Left lobe of liver (tissue), 2 donors: Measurements from ENCODE around the gene DNAJC12. TPM values are rescaled to one million over a fixed set of nuclear protein-coding genes. Genes with fewer than 3 reads are reported as not detected.
"Not testable (repeated sequence)": the region's sequence is repeated elsewhere in the genome, so short reads cannot be mapped to it uniquely, and the experiment has no call there.

Experiments
- ATAC-seq: fragments of 200-7000 bp; cut with Tn5 transposase; one replicate; pipeline ENCODE4 v1.9.1; 2020; ENCODE audit warnings: mild to moderate bottlenecking, moderate library complexity
- DNase-seq: peaks from one replicate; pipeline ENCODE4 v3.0.0-alpha.2; 2020; ENCODE audit warnings: low spot score
- total RNA-seq: library from RNA; stranded (reverse); gene quantifications from one replicate; pipeline ENCODE4 v1.2.1, GENCODE V29; 2021
- donor health status: DM: no; HTN: no; CAD: no; lungs with moderate emphysema.
- donor health status: DM: no; HTN: yes; CAD: no.

DNAJC12 gene
- total RNA-seq, 1 donor from 2014 or later, result 14.3 TPM

DNA sequence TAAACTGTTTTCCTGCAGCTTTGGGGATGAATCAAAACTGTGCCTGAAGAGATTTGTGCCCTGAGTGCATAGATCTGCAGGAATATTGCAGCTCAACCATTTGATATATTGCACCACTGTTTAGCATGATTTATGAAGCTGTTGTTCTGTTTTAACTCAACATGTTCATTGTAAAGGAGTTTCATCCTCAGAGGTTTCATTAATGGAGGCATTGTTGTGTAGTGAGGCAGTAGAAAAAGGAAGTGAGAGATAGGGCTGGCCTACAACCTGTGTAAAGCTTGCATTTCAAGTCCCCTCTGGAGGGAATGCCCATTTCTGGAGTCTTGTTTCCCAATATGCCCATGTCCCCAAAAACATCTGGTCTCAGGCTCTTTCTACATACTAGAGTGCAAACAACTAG, 67.5 kb downstream of the DNAJC12 start:
- DNase-seq (no peak), ATAC-seq (no peak)

DNA sequence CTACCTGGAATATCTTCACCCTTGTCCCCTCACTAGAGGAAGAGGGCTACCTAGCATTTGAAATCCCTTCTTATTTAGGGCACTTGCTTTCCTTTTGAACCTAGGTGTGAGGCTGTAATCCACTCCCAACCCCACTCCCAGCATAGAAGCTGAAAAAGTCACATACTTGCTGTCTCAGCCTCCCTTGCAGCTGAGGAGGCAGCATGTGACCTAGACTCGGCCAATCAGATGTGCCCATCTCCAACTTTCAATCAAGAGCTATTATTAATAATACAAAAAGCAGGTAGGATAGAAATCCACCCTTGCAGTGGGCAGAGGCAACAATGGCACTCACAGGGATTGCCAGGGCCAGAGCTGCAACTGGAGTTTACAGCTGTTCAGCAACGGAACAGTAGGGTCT, 70.7 kb downstream of the DNAJC12 start:
- DNase-seq, result no peak
- ATAC-seq, result no peak

DNA sequence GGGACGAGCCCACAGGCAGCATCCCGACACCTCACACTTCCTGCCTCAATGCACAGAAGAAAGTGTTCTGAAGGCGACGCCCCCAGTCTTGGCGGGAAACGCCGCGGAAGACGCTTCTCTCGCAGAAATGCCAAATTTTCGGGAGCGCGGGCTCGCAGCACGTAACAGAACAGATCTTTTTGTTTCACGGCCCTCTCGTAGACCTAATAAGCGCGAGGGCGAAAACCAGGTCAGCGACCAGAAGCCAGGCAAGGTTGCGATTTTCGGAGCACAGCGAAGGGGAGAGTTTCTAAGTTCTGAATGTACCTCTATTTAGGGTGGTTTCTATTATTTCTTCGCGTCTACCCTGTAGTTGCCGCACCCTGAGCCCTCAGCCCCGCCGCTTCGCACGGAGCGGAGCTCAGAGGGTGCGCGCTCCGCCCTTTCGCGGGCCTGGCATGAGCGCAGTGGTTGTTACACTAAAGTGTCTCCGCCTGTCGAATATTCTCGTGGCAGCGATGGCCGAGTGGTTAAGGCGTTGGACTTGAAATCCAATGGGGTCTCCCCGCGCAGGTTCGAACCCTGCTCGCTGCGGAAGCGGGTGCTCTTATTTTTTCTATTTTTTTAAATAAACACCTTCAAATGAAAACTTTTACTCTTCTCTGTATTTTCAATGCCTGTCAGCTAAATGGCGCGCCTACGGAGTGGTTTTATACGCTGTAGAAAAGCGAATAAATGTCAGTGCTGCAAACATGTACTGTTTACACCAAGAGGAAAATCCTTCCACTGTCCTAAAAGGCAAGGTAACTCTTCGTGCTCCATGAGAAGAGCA, 73.8 kb downstream of the DNAJC12 start:
- DNase-seq (peak; percentile 97), ATAC-seq (peak; percentile 90)

DNA sequence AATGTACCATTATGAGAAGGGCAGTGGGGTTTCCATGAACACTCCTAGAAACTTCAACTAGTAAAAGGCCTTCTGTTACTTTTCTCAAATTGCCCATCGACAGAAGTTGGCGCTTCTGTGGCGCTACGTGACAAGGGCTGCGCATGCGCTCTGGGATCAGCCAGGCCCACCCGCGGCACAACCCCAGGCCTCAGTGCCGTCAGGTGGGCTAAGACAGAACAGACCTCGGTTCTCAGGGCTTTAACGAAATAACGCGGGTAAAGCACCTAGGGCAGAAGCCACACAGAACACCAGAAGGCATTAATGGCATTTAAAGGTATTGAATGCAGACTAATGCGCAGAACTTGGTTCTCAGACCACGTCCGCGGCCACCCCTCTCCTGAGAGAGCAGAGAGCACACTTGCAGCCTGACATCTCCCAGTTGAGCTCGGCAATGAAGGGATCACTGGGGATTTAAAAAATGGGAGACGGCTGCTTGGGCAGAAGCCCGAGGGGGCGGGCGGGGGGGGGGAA, 74.4 kb downstream of the DNAJC12 start:
- DNase-seq (peak; percentile 77), ATAC-seq (peak; percentile 62)

DNA sequence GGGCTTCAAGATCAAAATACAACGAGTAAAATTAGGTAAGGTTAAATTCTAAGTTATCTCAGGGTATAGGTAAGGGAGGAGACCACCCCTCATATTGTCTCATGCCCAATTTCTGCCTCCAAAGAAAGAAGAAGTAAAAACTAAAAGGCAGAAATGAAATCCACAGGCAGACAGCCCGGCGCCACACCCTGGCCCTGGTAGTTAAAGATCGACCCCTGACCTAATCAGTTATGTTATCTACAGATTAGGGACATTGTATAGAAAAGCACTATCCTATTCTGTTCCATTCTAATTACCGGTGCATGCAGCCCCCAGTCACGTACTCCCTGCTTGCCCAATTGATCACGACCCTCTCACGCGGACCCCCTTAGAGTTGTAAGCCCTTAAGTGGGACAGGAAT, 75.4 kb downstream of the DNAJC12 start:
- DNase-seq, ATAC-seq: not testable (repeated sequence)

DNA sequence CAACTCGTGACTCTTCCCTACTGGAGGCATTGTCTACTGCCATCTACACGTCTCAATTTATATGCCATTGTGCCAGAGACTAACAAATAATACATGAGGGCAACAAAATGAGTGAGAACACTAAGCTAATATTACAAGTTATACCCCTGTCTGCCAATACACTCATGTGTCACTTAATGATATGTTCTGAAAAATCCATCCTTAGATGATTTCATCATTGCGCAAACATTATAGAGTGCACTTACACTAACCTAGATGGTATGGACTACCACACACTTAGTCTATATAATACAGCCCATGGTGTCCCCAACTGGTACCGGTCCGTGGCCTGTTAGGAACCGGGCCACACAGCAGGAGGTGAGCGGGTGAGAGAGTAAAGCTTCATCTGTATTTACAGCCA, 77.7 kb downstream of the DNAJC12 start:
- DNase-seq, result no peak
- no peak for ATAC-seq

Other genes with a start within 250 kb of the DNAJC12 start
- 1.5 TPM for gene CTNNA3, start 142.0 kb downstream of the DNAJC12 start, total RNA-seq
- gene SIRT1, start 46.5 kb upstream of the DNAJC12 start, total RNA-seq, result 5.5 TPM
- 21.5 TPM for gene HERC4, start 237.1 kb upstream of the DNAJC12 start, total RNA-seq